GM19035 (cell line): ENCODE results near the gene KDM5C.

Experiments used
- ATAC-seq: cut with Tn5 transposase; IDR thresholded peaks from one replicate; pipeline ENCODE4 v1.9.1; 2021; ENCODE audit not compliant: unreplicated experiment

KDM5C gene

GRCh38 chrX:53251307-53251706 lies 26.3 kb upstream of the KDM5C start:
- ATAC-seq, result no peak

- ATAC-seq, result no peak
These were observed 25.5 kb upstream of the KDM5C start for GRCh38 chrX:53250556-53250955.

- ATAC-seq, result no peak
These were observed 24.5 kb upstream of the KDM5C start for GRCh38 chrX:53249408-53250042.

- ATAC-seq, result no peak
These were observed 22.9 kb upstream of the KDM5C start for GRCh38 chrX:53247928-53248327.

- ATAC-seq, result no peak
These were observed 21.2 kb upstream of the KDM5C start for GRCh38 chrX:53246231-53246630.

- ATAC-seq, result no peak
These were observed 19.6 kb upstream of the KDM5C start for GRCh38 chrX:53244610-53245009.

GRCh38 chrX:53242310-53242709 lies 17.3 kb upstream of the KDM5C start:
- ATAC-seq, result no peak

GRCh38 chrX:53241558-53241957 lies 16.6 kb upstream of the KDM5C start:
- ATAC-seq, result no peak

GRCh38 chrX:53239474-53239873 lies 14.5 kb upstream of the KDM5C start:
- ATAC-seq, result no peak

- no peak for ATAC-seq
These were observed 12.0 kb upstream of the KDM5C start for GRCh38 chrX:53237056-53237455.

- ATAC-seq, result no peak
These were observed 11.1 kb upstream of the KDM5C start for GRCh38 chrX:53236025-53236679.

GRCh38 chrX:53235566-53235965 lies 10.6 kb upstream of the KDM5C start:
- no peak for ATAC-seq

- ATAC-seq, result no peak
These were observed 9.5 kb upstream of the KDM5C start for GRCh38 chrX:53234484-53234883.

- ATAC-seq, result no peak
These were observed 8.5 kb upstream of the KDM5C start for GRCh38 chrX:53233536-53233935.

GRCh38 chrX:53230116-53230515 lies 5.1 kb upstream of the KDM5C start:
- ATAC-seq, result no peak

GRCh38 chrX:53227224-53227765 lies 2.3 kb upstream of the KDM5C start:
- no peak for ATAC-seq

- ATAC-seq, result peak; percentile 16
These were observed 800 bp downstream of the KDM5C start for GRCh38 chrX:53223955-53224859.

GRCh38 chrX:53223068-53223693 lies 1.8 kb downstream of the KDM5C start:
- no peak for ATAC-seq

GRCh38 chrX:53211391-53211978 lies 13.5 kb downstream of the KDM5C start:
- no peak for ATAC-seq

- no peak for ATAC-seq
These were observed 28.3 kb downstream of the KDM5C start for GRCh38 chrX:53196678-53197077.

- no peak for ATAC-seq
These were observed 29.6 kb downstream of the KDM5C start for GRCh38 chrX:53195401-53195800.
